WI38 (cell line): Measurements from ENCODE around the gene TOP3A.

Experiments
- H3K4me3 ChIP-seq: 2 replicates; pipeline ENCODE4 v1.5.1; 2011; ENCODE audit warnings: low read depth, mild to moderate bottlenecking, control low read depth, low read length
- CTCF ChIP-seq: IDR thresholded peaks from 2 replicates; pipeline ENCODE4 v1.5.1; 2012; ENCODE audit warnings: low read depth, mild to moderate bottlenecking, control low read depth, low read length

The TOP3A gene

GRCh38 chr17:18285296-18285695 lies 29.5 kb downstream of the TOP3A start:
- no peak overlapping the region for H3K4me3 ChIP-seq
- no peak for TF ChIP-seq CTCF

GRCh38 chr17:18281788-18282187 lies 33.0 kb downstream of the TOP3A start:
- no peak for TF ChIP-seq CTCF
- H3K4me3 ChIP-seq: no peak overlapping the region

GRCh38 chr17:18280766-18281371 lies 33.9 kb downstream of the TOP3A start:
- TF ChIP-seq CTCF: no peak
- H3K4me3 ChIP-seq: no peak overlapping the region

- no peak overlapping the region for H3K4me3 ChIP-seq
- no peak for TF ChIP-seq CTCF
Measured at GRCh38 chr17:18280249-18280648, 34.5 kb downstream of the TOP3A start.

- TF ChIP-seq CTCF: no peak
- no peak overlapping the region for H3K4me3 ChIP-seq
Measured at GRCh38 chr17:18278867-18279266, 35.9 kb downstream of the TOP3A start.

GRCh38 chr17:18277076-18277475 lies 37.7 kb downstream of the TOP3A start:
- no peak overlapping the region for H3K4me3 ChIP-seq
- no peak for TF ChIP-seq CTCF

- TF ChIP-seq CTCF: no peak
- H3K4me3 ChIP-seq: no peak overlapping the region
Measured at GRCh38 chr17:18270046-18270931, 44.5 kb downstream of the TOP3A start.
